Hair follicle dermal papilla cell (primary cell): Measurements from ENCODE around the gene DYTN. TPM values are rescaled to one million over a fixed set of nuclear protein-coding genes. Genes with fewer than 3 reads are reported as not detected.

Experiments used
- small RNA-seq: library from RNA; depleted of rRNA; stranded (forward); fragments of <200 nt; gene quantifications from one replicate; pipeline ENCODE3, GENCODE V24; 2012
- total RNA-seq: library from RNA; depleted of rRNA; stranded (reverse); fragments of >200 nt; gene quantifications from 2 replicates; pipeline ENCODE4 v1.2.3, GENCODE V29; 2012

The DYTN gene, protein sequence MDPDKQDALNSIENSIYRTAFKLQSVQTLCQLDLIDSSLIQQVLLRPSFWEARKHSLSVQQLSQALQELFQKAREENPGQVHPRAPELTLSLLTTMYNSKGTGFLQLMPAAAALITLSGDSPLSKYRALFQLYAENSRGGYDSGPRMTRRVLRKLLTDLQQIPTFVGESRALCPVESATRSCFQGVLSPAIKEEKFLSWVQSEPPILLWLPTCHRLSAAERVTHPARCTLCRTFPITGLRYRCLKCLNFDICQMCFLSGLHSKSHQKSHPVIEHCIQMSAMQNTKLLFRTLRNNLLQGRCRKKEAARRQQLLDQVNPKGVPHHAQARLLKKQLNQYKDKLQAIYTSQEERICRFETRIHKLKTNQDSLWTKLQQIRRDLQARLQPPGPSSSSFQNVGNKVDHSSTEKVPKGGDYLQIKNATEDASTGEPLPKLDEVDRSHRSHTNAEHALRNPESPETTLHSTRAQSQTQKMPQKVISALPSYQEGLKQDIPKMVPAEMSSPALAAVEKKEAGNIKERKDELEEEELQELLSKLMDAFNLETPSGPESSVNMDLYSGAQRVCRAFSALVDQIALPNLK
- total RNA-seq = not detected in 2 replicates

GRCh38 chr2:206718296-206718695, at the start of gene DYTN:
DYTN (minus strand) TSS chr2:206718396; CDS start chr2:206718279, 117 bp downstream.

DNA sequence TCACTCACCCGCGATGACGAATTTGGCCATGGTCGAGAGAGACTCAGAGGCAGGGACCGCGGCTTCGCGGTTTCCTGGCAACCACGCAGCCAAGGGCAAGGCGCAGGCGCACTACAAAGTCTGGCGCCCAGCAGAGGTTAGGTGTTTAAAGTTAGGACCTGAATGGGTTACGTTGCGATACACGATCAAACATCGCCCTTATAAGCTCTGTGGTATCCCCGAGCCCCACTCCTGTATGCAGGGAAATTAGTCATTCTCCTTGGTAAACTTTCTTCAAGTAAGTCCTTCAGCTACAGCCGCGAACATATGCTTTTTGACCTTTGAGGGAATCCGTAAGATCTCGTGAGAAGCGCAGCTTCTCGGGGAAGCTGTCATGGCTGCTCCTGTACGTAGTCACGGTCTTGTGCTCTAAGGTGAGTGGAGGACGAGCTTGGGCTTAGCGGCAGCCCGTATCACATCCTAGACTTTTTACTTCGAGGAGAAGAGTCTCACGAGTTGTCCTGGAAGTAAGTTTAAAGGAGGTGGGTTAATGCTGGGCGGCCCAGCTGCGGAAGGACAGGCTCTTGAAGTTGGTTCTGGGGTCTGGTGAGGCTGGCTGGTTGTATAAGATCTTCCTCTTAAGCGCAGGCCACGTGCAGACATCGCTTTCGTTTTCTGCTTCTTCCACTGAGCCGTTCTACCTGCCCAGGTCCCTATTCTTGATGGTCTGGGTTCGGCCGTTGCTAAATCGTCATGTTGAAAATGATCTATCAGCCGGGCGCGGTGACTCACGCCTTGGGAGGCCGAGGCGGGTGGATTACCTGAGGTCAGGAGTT, 47.3 kb upstream of the DYTN start, which contains the start of the genes FASTKD2 and MDH1B:
TSS of gene FASTKD2 (plus strand) at position 365 of the 815 bp plus-strand sequence. CDS start 1,088 bp downstream, outside the sequence.
TSS of gene MDH1B (minus strand) at position 87 of the 815 bp plus-strand sequence. CDS start at position 30, 57 bp downstream.

GRCh38 chr2:206642075-206643025, 75.8 kb downstream of the DYTN start, which contains the start of gene FAM237A:
FAM237A (plus strand) TSS chr2:206642487; CDS start chr2:206644237, 1,750 bp downstream.

Small RNAs within 50 kb of the gene (small RNA-seq; reads per million reads assigned to genes)
- not detected for gene RF00019

Other genes with a start within 250 kb of the DYTN start
- not detected in 2 replicates for gene FAM237A, start 75.9 kb downstream of the DYTN start, total RNA-seq
- gene MDH1B, start 46.9 kb upstream of the DYTN start, total RNA-seq = 1.2 and 1.8 TPM in 2 replicates
- gene FASTKD2, start 47.2 kb upstream of the DYTN start, total RNA-seq = 39.8 and 41.5 TPM in 2 replicates
- gene CPO, start 221.1 kb upstream of the DYTN start, total RNA-seq = not detected in 2 replicates